ENCODE data around the gene KRTAP10-2.

GRCh38 chr21:44523567-44524413 lies 27.5 kb downstream of the KRTAP10-2 start:
- TF ChIP-seq POLR2AphosphoS5 (IDR thresholded peaks at IDR 0.05; ENCODE audit: low read depth, low read length) (no peak), REST (IDR thresholded peaks at IDR 0.05; ENCODE audit: insufficient read depth in 1 of 2, low read depth in 2 of 2, low read length in 2 of 2) (no peak), TAF1 (IDR thresholded peaks at IDR 0.05; ENCODE audit: borderline replicate concordance, insufficient read depth, low read length) (no peak)

All from PFSK-1 (cell line).